DND-41 (cell line): ENCODE data around the gene SYNE4.

Experiments used
- ATAC-seq: fragments of 200-7000 bp; cut with Tn5 transposase; 3 replicates; pipeline ENCODE4 v1.9.1; 2021; ENCODE audit warnings: low read depth; ENCODE audit not compliant: insufficient read depth
- DNase-seq: peaks from one replicate; pipeline ENCODE4 v3.0.0-alpha.2; 2020
- H2AFZ ChIP-seq: 2 replicates; pipeline ENCODE4 v1.6.0; 2012; ENCODE audit warnings: low read depth, low read length
- H3K27ac ChIP-seq: 2 replicates; pipeline ENCODE4 v1.5.1; 2012; ENCODE audit warnings: low read length, inconsistent platforms
- H3K27me3 ChIP-seq: fragments of 200-600 bp; sonication (generic); 2 replicates; pipeline ENCODE4 v1.6.0; 2012; ENCODE audit warnings: low read length, mild to moderate bottlenecking, inconsistent platforms; ENCODE audit not compliant: insufficient read depth, poor library complexity
- H3K36me3 ChIP-seq: 2 replicates; pipeline ENCODE4 v1.5.1; 2012; ENCODE audit warnings: low read length, inconsistent platforms; ENCODE audit not compliant: insufficient read depth
- H3K4me1 ChIP-seq: 2 replicates; pipeline ENCODE4 v1.5.1; 2012; ENCODE audit warnings: mild to moderate bottlenecking, low read length; ENCODE audit not compliant: insufficient read depth
- H3K4me2 ChIP-seq: 2 replicates; pipeline ENCODE4 v1.6.0; 2012; ENCODE audit warnings: mild to moderate bottlenecking, moderate library complexity, low read length, inconsistent platforms; ENCODE audit not compliant: insufficient read depth
- H3K4me3 ChIP-seq, 2 experiments: fragments of 200-600 bp in 1 of 2; shearing (Covaris generic) in 1 of 2; 2 replicates each; pipeline ENCODE4 v1.5.1; 2012 to 2016; ENCODE audit warnings: inconsistent platforms in 2 of 2, low read length in 2 of 2, mild to moderate bottlenecking in 2 of 2, low read depth in 1 of 2, moderate library complexity in 1 of 2
- H3K79me2 ChIP-seq: 2 replicates; pipeline ENCODE4 v1.6.0; 2012; ENCODE audit warnings: low read length, inconsistent platforms; ENCODE audit not compliant: insufficient read depth
- H3K9ac ChIP-seq: 2 replicates; pipeline ENCODE4 v1.6.0; 2012; ENCODE audit warnings: low read depth, mild to moderate bottlenecking, inconsistent platforms, low read length, moderate library complexity
- H3K9me3 ChIP-seq: 2 replicates; pipeline ENCODE4 v1.5.1; 2012; ENCODE audit warnings: low read length, moderate library complexity, mild to moderate bottlenecking, inconsistent platforms; ENCODE audit not compliant: insufficient read depth, severe bottlenecking
- H4K20me1 ChIP-seq: 2 replicates; pipeline ENCODE4 v1.6.0; 2012; ENCODE audit warnings: low read length; ENCODE audit not compliant: insufficient read depth
- EZH2 ChIP-seq: IDR thresholded peaks from 3 replicates; pipeline ENCODE4 v1.6.1; 2012; ENCODE audit warnings: borderline replicate concordance, low read depth, mild to moderate bottlenecking, moderate library complexity, low read length, inconsistent platforms; ENCODE audit not compliant: severe bottlenecking
- TF ChIP-seq, protein P1 (sequence below): IDR thresholded peaks from 2 replicates; pipeline ENCODE4 v1.5.1; 2012; ENCODE audit warnings: borderline replicate concordance, low read length, moderate library complexity, mild to moderate bottlenecking; ENCODE audit not compliant: poor library complexity, severe bottlenecking; ENCODE audit errors: extremely low read depth

SYNE4 gene

DNA sequence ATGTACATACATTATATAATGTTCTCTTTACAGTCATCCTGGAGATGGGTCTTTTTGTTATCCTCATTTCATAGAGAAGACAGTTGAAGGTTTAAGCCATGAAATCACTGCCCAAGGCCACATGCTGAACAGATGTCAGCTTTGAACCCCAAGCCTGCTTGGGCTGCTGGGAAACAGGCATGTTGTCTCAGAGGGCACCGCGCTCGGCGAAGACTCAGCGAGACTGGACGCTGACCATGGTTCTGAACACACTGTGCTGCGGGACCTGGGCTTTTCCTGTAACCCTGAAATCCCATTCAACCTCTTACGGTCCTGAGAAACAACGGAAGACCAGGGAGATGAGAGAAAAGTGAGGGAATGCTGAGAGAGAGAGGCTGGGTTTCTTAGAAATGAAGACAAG lies 45.1 kb downstream of the SYNE4 start:
- Histone ChIP-seq H3K27ac (no peak overlapping the region), H3K79me2 (no peaks in the 10 kb centered on the region), H3K9ac (no peak overlapping the region), H3K4me3 (no peak overlapping the region), H3K9me3 (no peaks in the 10 kb centered on the region), H2AFZ (no peak overlapping the region), H3K36me3 (no peaks in the 10 kb centered on the region), H3K4me1 (no peaks in the 10 kb centered on the region), H3K4me2 (no peak overlapping the region), H3K27me3 (no peaks in the 10 kb centered on the region), H4K20me1 (no peaks in the 10 kb centered on the region; the same call in 1 of the 2 replicates)
- TF ChIP-seq, protein P1, sequence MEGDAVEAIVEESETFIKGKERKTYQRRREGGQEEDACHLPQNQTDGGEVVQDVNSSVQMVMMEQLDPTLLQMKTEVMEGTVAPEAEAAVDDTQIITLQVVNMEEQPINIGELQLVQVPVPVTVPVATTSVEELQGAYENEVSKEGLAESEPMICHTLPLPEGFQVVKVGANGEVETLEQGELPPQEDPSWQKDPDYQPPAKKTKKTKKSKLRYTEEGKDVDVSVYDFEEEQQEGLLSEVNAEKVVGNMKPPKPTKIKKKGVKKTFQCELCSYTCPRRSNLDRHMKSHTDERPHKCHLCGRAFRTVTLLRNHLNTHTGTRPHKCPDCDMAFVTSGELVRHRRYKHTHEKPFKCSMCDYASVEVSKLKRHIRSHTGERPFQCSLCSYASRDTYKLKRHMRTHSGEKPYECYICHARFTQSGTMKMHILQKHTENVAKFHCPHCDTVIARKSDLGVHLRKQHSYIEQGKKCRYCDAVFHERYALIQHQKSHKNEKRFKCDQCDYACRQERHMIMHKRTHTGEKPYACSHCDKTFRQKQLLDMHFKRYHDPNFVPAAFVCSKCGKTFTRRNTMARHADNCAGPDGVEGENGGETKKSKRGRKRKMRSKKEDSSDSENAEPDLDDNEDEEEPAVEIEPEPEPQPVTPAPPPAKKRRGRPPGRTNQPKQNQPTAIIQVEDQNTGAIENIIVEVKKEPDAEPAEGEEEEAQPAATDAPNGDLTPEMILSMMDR = no peak
- TF ChIP-seq EZH2 = no peak
- peak; percentile 63 for DNase-seq
- ATAC-seq = peak; percentile 71

DNA sequence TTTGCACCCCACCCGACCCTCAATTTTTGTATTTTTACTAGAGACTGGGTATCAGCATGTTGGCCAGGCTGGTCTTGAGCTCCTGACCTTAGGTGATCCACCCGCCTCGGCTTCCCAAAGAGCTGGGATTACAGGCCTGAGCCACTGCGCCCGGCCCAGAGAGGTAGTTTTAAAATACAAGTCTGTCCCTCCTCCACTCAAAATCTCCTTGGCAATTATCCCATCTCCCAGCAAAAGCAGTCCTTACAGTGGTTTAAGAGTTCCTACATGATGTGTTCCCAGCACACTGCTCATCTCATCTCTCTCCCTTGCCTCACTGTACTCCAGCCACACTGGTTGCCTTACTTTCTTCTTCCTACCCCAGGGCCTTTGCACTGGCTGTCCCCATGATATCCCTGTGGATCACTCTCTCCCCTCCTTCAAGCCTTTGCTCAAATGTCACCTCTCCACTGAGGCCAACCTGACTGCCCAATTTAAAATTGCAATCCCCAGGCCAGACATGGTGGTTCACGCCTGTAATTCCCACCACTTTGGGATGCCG lies 48.1 kb downstream of the SYNE4 start:
- H3K36me3 ChIP-seq = no peaks in the 10 kb centered on the region
- no peak for ATAC-seq
- no peaks in the 10 kb centered on the region for H3K4me1 ChIP-seq
- no peak for DNase-seq
- H3K79me2 ChIP-seq = no peaks in the 10 kb centered on the region
- TF ChIP-seq EZH2 = no peak
- TF ChIP-seq, protein P1 = no peak
- no peak overlapping the region for H3K27ac ChIP-seq
- H3K9me3 ChIP-seq = no peaks in the 10 kb centered on the region
- no peak overlapping the region for H3K4me2 ChIP-seq
- no peaks in the 10 kb centered on the region; the same call in 1 of the 2 replicates for H4K20me1 ChIP-seq
- H3K27me3 ChIP-seq = no peaks in the 10 kb centered on the region
- H3K9ac ChIP-seq = no peak overlapping the region
- no peak overlapping the region for H3K4me3 ChIP-seq
- H2AFZ ChIP-seq = no peak overlapping the region

DNA sequence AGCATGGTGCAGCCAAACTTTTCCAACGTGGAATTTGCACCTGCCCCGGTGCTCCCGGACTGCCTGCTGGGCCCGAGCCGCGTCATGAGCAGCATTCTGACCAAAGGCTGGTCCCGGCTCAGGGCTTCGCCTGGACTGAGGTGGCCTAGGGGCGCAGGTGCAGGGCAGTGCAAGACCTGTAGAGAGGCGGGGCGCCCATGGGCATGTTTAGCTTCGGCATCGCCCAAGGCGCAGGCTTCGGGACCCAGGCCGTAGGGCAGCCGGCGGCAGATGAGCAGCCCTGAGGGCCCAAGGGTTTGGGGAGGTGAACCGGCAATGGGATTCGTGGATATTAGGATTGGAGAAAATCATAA lies 48.7 kb downstream of the SYNE4 start:
- no peak for DNase-seq
- Histone ChIP-seq H3K27me3 (no peaks in the 10 kb centered on the region), H3K4me3 (no peak overlapping the region)

More for the DNA sequence above, 48.7 kb downstream of the SYNE4 start:
- H3K4me1 ChIP-seq = no peaks in the 10 kb centered on the region
- no peak overlapping the region for H2AFZ ChIP-seq
- no peaks in the 10 kb centered on the region for H3K79me2 ChIP-seq
- H3K9ac ChIP-seq = no peak overlapping the region
- H3K36me3 ChIP-seq = no peaks in the 10 kb centered on the region
- ATAC-seq = no peak
- H3K27ac ChIP-seq = no peak overlapping the region
- H4K20me1 ChIP-seq = no peaks in the 10 kb centered on the region; the same call in 1 of the 2 replicates
- no peak overlapping the region for H3K4me2 ChIP-seq
- TF ChIP-seq, protein P1 = no peak
- TF ChIP-seq EZH2 = no peak
- no peaks in the 10 kb centered on the region for H3K9me3 ChIP-seq
